BLaER1 (cell line): Measurements from ENCODE around the gene COL17A1.

Experiments
- H3K27ac ChIP-seq: shearing (Covaris generic); formaldehyde crosslinking; 2 replicates; pipeline ENCODE4 v1.8.1; 2022
- H3K27me3 ChIP-seq: shearing (Covaris generic); formaldehyde crosslinking; 2 replicates; pipeline ENCODE4 v1.8.1; 2022
- H3K36me3 ChIP-seq: shearing (Covaris generic); formaldehyde crosslinking; 2 replicates; pipeline ENCODE4 v1.8.1; 2022
- H3K4me1 ChIP-seq: shearing (Covaris generic); formaldehyde crosslinking; 2 replicates; pipeline ENCODE4 v1.8.1; 2022
- H3K4me2 ChIP-seq: shearing (Covaris generic); formaldehyde crosslinking; 2 replicates; pipeline ENCODE4 v1.8.1; 2022
- H3K4me3 ChIP-seq: shearing (Covaris generic); formaldehyde crosslinking; 2 replicates; pipeline ENCODE4 v1.8.1; 2022
- H3K9ac ChIP-seq: shearing (Covaris generic); formaldehyde crosslinking; 2 replicates; pipeline ENCODE4 v1.8.1; 2022
- H3K9me3 ChIP-seq: shearing (Covaris generic); formaldehyde crosslinking; 2 replicates; pipeline ENCODE4 v1.8.1; 2022
- H4K20me1 ChIP-seq: shearing (Covaris generic); formaldehyde crosslinking; 2 replicates; pipeline ENCODE4 v1.8.1; 2022
- Cebpa-rat ChIP-seq: shearing (Covaris generic); IDR thresholded peaks from 2 replicates; pipeline ENCODE4 v1.8.1; 2022

Gene COL17A1

GRCh38 chr10:104005172-104005863, 80.4 kb downstream of the COL17A1 start:
- Histone ChIP-seq H3K4me3 (no peak overlapping the region), H4K20me1 (no peaks in the 10 kb centered on the region), H3K4me2 (no peak overlapping the region), H3K36me3 (peaks cover 60% of the 10 kb centered on the region), H3K27ac (no peak overlapping the region), H3K9me3 (no peaks in the 10 kb centered on the region), H3K27me3 (no peaks in the 10 kb centered on the region), H3K4me1 (no peaks in the 10 kb centered on the region), H3K9ac (no peak overlapping the region)
- no peak for TF ChIP-seq Cebpa-rat

- Histone ChIP-seq H3K9ac (no peak overlapping the region), H3K27me3 (no peaks in the 10 kb centered on the region), H3K9me3 (no peaks in the 10 kb centered on the region), H3K36me3 (peaks cover 71% of the 10 kb centered on the region), H4K20me1 (no peaks in the 10 kb centered on the region), H3K4me1 (no peaks in the 10 kb centered on the region), H3K27ac (no peak overlapping the region), H3K4me2 (no peak overlapping the region), H3K4me3 (no peak overlapping the region)
- TF ChIP-seq Cebpa-rat, result no peak
These were observed 82.8 kb downstream of the COL17A1 start for GRCh38 chr10:104002911-104003310.

GRCh38 chr10:103998805-103999204, 86.9 kb downstream of the COL17A1 start:
- no peak overlapping the region for H3K4me2 ChIP-seq
- H3K27ac ChIP-seq, result no peak overlapping the region
- no peaks in the 10 kb centered on the region for H3K4me1 ChIP-seq
- H3K9ac ChIP-seq, result no peak overlapping the region
- no peaks in the 10 kb centered on the region for H4K20me1 ChIP-seq
- peaks cover 74% of the 10 kb centered on the region for H3K36me3 ChIP-seq
- no peaks in the 10 kb centered on the region for H3K27me3 ChIP-seq
- no peaks in the 10 kb centered on the region for H3K9me3 ChIP-seq
- H3K4me3 ChIP-seq, result no peak overlapping the region
- no peak for TF ChIP-seq Cebpa-rat

DNA sequence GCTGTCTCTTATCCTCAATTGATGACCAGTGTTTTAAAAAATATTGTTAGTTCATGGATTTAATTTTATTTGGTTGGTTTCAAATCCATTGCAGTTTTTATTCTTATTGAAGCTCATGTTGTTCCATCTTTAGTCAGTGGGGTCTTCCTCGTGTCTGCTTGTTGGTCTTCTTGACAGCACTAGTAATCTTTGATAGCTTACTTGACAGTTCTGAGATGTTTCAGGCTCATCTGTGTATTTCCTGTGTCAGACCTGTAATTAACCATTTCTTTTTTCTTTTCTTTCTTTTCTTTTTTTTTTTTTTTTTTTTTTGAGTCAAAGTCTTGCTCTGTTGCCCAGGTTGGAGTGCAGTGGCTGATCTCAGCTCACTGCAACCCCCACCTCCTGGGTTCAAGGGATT, 90.5 kb downstream of the COL17A1 start:
- H3K36me3 ChIP-seq, result peaks cover 45% of the 10 kb centered on the region
- TF ChIP-seq Cebpa-rat, result no peak
- no peak overlapping the region for H3K4me3 ChIP-seq
- H3K27me3 ChIP-seq, result no peaks in the 10 kb centered on the region
- no peak overlapping the region for H3K9ac ChIP-seq
- no peaks in the 10 kb centered on the region for H3K4me1 ChIP-seq
- no peak overlapping the region for H3K27ac ChIP-seq
- H3K4me2 ChIP-seq, result no peak overlapping the region
- no peaks in the 10 kb centered on the region for H4K20me1 ChIP-seq
- no peaks in the 10 kb centered on the region for H3K9me3 ChIP-seq

DNA sequence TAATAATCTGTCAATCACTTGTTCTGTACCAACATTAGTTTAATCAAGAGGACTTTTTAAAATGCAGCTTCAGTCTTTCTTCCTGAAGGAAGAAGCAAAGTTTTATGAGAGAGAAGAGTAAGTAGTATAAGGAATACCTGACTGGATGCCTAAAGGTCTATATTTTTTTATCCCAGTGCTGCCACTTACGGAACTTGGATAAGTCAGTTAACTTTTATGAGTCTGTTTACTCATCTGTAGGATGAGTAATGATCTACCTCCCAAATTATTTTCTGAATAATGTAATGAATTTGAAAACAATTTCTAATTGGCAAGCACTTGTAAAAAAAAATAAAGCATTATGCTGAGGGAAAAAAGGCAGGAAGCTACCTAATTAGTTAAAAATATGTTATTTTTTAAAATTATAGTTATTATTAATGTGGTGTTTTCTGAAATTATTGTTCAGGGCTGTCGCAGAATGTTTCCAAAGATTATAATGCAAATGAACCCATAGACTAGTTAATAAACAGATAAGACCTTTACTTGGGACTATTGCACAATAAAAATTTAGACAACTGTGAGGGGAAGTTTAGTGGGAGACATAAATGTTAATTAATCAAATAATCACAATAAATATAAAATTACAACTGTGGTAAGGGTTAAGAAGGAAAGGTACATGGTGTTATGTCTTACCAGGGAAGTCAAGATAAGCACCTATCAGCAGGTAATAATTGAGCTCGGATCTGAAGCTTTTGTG, 94.1 kb downstream of the COL17A1 start:
- H3K4me1 ChIP-seq, result peaks cover 8% of the 10 kb centered on the region
- H3K4me2 ChIP-seq, result no peak overlapping the region
- peaks cover 27% of the 10 kb centered on the region for H3K36me3 ChIP-seq
- no peak for TF ChIP-seq Cebpa-rat
- no peak overlapping the region for H3K9ac ChIP-seq
- no peak overlapping the region for H3K4me3 ChIP-seq
- H3K9me3 ChIP-seq, result no peaks in the 10 kb centered on the region
- H3K27me3 ChIP-seq, result no peaks in the 10 kb centered on the region
- H4K20me1 ChIP-seq, result peaks cover 26% of the 10 kb centered on the region
- no peak overlapping the region for H3K27ac ChIP-seq

- no peak for TF ChIP-seq Cebpa-rat
These were observed 95.1 kb downstream of the COL17A1 start for GRCh38 chr10:103990531-103990930.

GRCh38 chr10:103990121-103990520, 95.6 kb downstream of the COL17A1 start:
- H3K27me3 ChIP-seq, result no peaks in the 10 kb centered on the region
- no peak overlapping the region for H3K4me3 ChIP-seq
- no peaks in the 10 kb centered on the region for H3K9me3 ChIP-seq
- H4K20me1 ChIP-seq, result peaks cover 40% of the 10 kb centered on the region
- H3K36me3 ChIP-seq, result peaks cover 13% of the 10 kb centered on the region; the same call in 1 of the 2 replicates
- TF ChIP-seq Cebpa-rat, result no peak
- H3K4me2 ChIP-seq, result no peak overlapping the region
- peaks cover 8% of the 10 kb centered on the region for H3K4me1 ChIP-seq
- no peak overlapping the region for H3K27ac ChIP-seq
- H3K9ac ChIP-seq, result no peak overlapping the region

More at GRCh38 chr10:103990531-103990930, 95.1 kb downstream of the COL17A1 start:
- Histone ChIP-seq H3K4me3 (no peak overlapping the region), H3K36me3 (peaks cover 17% of the 10 kb centered on the region), H3K4me2 (no peak overlapping the region), H3K4me1 (peaks cover 8% of the 10 kb centered on the region), H4K20me1 (peaks cover 36% of the 10 kb centered on the region), H3K9me3 (no peaks in the 10 kb centered on the region), H3K27ac (no peak overlapping the region), H3K27me3 (no peaks in the 10 kb centered on the region), H3K9ac (no peak overlapping the region)

DNA sequence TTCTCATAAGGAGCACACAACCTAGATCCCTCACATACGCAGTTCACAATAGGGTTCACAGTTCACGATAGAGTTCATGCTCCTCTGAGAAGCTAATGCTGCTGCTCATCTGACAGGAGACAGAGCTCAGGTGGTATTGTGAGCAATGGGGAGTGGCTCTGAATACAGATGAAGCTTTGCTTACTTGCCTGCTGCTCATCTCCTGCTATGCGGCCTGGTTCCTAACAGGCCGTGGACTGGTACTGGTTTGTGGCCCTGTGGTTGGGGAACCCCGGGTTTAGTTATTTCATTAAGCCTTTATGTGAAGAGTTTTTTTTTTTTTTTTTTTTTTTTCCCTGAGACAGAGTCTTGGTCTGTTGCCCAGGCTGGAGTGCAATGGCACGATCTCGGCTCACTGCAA, 99.3 kb downstream of the COL17A1 start:
- Histone ChIP-seq H3K27ac (no peak overlapping the region), H3K4me3 (no peak overlapping the region), H3K9ac (no peak overlapping the region), H3K36me3 (no peaks in the 10 kb centered on the region), H3K9me3 (0 out of 2 replicates have a peak, but pooled peaks cover 3% of the 10 kb centered on the region), H4K20me1 (peaks cover 73% of the 10 kb centered on the region), H3K4me2 (no peak overlapping the region), H3K27me3 (no peaks in the 10 kb centered on the region), H3K4me1 (peaks cover 28% of the 10 kb centered on the region)
- TF ChIP-seq Cebpa-rat, result no peak

DNA sequence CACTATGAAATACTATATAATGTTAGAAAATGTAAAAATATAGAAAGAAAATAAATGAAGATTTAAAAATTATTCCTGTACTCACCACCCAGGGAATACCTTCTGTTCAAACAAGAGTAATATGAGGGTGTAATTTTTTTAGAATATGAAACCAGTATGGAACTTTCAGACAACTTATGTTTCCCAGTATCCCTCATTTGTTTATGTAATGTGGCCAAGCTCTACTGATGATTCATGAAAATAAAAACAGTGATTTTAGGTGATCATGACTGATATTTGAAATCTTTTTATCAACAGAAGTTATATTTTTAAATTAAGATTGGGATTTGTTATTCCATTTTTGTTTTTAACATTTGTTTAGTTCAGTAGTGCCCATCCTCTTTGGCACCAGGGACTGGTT, 100.0 kb downstream of the COL17A1 start:
- H3K4me3 ChIP-seq, result no peak overlapping the region
- no peak overlapping the region for H3K9ac ChIP-seq
- no peak for TF ChIP-seq Cebpa-rat

DNA sequence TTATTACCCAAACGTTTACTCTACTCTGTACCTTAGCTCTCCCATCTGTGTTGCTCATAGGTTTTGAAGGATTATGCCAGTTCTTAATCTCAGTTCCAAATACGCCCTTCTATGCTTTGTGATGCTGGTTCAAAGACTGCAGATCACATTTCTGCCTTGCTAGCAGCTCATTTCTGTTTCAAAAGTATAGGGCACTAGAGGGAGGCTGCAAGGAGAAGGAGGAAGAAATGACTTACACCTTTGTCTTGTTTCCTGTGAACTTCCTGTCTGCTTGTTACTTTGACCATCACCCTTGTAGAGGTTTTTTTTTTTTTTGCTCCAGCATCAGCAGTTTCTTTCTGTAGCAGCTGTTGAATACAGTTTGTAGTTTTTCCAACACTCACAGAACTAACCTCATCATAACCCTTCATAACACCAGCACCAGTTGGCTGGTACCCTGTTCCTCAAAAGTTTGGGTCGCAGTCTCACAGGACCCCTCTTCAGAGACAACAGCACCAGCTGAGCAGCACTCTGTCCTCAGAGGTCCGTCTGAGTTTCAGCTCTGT, 102.2 kb downstream of the COL17A1 start:
- peaks cover 58% of the 10 kb centered on the region for H4K20me1 ChIP-seq

More for the DNA sequence above, 100.0 kb downstream of the COL17A1 start:
- H3K4me1 ChIP-seq, result peaks cover 28% of the 10 kb centered on the region
- peaks cover 73% of the 10 kb centered on the region for H4K20me1 ChIP-seq
- H3K27me3 ChIP-seq, result no peaks in the 10 kb centered on the region
- peaks cover 9% of the 10 kb centered on the region; the same call in 1 of the 2 replicates for H3K9me3 ChIP-seq
- no peak overlapping the region for H3K4me2 ChIP-seq
- no peak overlapping the region for H3K27ac ChIP-seq
- no peaks in the 10 kb centered on the region for H3K36me3 ChIP-seq

More for the DNA sequence above, 102.2 kb downstream of the COL17A1 start:
- peak overlapping the region; percentile 26; the same call in 1 of the 2 replicates for H3K9ac ChIP-seq
- H3K27ac ChIP-seq, result 0 out of 2 replicates have a peak overlapping the region, but pooled peaks have one; percentile 3
- no peaks in the 10 kb centered on the region for H3K27me3 ChIP-seq
- H3K4me2 ChIP-seq, result peak overlapping the region; percentile 58
- no peaks in the 10 kb centered on the region for H3K36me3 ChIP-seq
- peaks cover 14% of the 10 kb centered on the region; the same call in 1 of the 2 replicates for H3K9me3 ChIP-seq
- H3K4me3 ChIP-seq, result no peak overlapping the region
- TF ChIP-seq Cebpa-rat, result no peak
- H3K4me1 ChIP-seq, result peaks cover 28% of the 10 kb centered on the region
